ENCODE measurements around the gene BCKDHB.

DNA sequence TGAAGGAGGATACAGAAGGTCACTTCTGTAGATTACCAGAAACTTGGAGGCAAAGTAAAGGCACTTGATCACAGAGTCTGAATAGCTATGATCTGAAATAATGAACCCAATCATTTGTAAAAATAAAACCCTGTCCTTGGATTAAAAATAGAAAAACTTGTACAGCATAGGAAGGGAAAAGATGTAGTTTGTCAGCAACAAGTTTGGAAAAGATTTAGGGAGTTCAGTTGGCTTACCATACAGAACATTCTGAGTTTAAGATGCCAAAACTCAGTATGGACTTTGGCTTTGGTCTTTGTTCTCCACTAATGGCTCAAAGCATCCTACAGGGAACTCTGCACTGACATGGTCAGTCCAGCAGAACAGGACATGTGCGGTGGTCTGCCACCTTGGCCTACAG is 240.6 kb downstream of the BCKDHB start:
- TF ChIP-seq, protein P1, sequence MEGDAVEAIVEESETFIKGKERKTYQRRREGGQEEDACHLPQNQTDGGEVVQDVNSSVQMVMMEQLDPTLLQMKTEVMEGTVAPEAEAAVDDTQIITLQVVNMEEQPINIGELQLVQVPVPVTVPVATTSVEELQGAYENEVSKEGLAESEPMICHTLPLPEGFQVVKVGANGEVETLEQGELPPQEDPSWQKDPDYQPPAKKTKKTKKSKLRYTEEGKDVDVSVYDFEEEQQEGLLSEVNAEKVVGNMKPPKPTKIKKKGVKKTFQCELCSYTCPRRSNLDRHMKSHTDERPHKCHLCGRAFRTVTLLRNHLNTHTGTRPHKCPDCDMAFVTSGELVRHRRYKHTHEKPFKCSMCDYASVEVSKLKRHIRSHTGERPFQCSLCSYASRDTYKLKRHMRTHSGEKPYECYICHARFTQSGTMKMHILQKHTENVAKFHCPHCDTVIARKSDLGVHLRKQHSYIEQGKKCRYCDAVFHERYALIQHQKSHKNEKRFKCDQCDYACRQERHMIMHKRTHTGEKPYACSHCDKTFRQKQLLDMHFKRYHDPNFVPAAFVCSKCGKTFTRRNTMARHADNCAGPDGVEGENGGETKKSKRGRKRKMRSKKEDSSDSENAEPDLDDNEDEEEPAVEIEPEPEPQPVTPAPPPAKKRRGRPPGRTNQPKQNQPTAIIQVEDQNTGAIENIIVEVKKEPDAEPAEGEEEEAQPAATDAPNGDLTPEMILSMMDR (IDR thresholded peaks at IDR 0.05) = no peak
- no peak for TF ChIP-seq POLR2A (IDR thresholded peaks at IDR 0.05)

Data from lower leg skin (tissue), 3 donors.